SU-DHL-6 (cell line): ENCODE measurements around the gene NME9.

ENCODE experiments used
- CTCF ChIP-seq: fragments of 200-600 bp; sonication (generic); IDR thresholded peaks from one replicate; pipeline ENCODE4 v1.5.1; 2017; ENCODE audit warnings: antibody characterized with exemption, mild to moderate bottlenecking, low read length, moderate library complexity; ENCODE audit not compliant: insufficient read depth, poor library complexity, severe bottlenecking
- EZH2phosphoT487 ChIP-seq: fragments of 200-600 bp; sonication (generic), shearing (Covaris generic); conservative IDR thresholded peaks from 2 replicates; pipeline ENCODE4 v1.6.1; 2018; ENCODE audit warnings: mild to moderate bottlenecking, antibody characterized with exemption, low read length, moderate library complexity, mixed read lengths

GRCh38 chr3:138326866-138327595, 2.6 kb downstream of the NME9 start:
- TF ChIP-seq CTCF (no peak), EZH2phosphoT487 (no peak)
